Naive thymus-derived CD4-positive, alpha-beta T cell (primary cell): ENCODE results near the gene VPS26A. TPM values are rescaled to one million over a fixed set of nuclear protein-coding genes. Genes with fewer than 3 reads are reported as not detected.

Source experiments
- ATAC-seq: fragments of 150-1000 bp; cut with Tn5 transposase; 2 replicates; pipeline ENCODE4 v1.10.0; 2021; ENCODE audit warnings: mild to moderate bottlenecking, moderate library complexity
- CTCF ChIA-PET: fragments of 350-600 bp; sonication (Branson Sonifier 250); formaldehyde crosslinking; loops from one replicate; lab custom pipeline; 2021; ENCODE audit warnings: antibody characterized with exemption; lab: Charles Lee
- POLR2A ChIA-PET: fragments of 350-600 bp; sonication (Branson Sonifier 250); formaldehyde crosslinking; loops from one replicate; lab custom pipeline; 2021; ENCODE audit warnings: antibody characterized with exemption, inconsistent platforms; lab: Charles Lee
- DNase-seq, 9 donors: peaks; one replicate each; pipeline versions ENCODE4 v3.0.0 to v3.0.0-alpha.2; 2020 to 2022; ENCODE audit warnings: mixed read lengths in 1 of 9
- H3K27ac ChIP-seq: one replicate; pipeline ENCODE4 v1.7.0; 2013; ENCODE audit warnings: mild to moderate bottlenecking, low read depth, low read length, moderate library complexity
- H3K27me3 ChIP-seq, 2 donors: one replicate each; pipeline ENCODE4 v1.7.0; 2013; ENCODE audit warnings: low read length in 2 of 2, mild to moderate bottlenecking in 2 of 2, moderate library complexity in 2 of 2; ENCODE audit not compliant: control insufficient read depth in 2 of 2, insufficient read depth in 2 of 2
- H3K36me3 ChIP-seq, 3 experiments: 1 replicate in 2 of 3; 2 replicates in 1 of 3; pipeline ENCODE4 v1.7.0; 2013; ENCODE audit warnings: low read length in 3 of 3, mild to moderate bottlenecking in 3 of 3, moderate library complexity in 1 of 3; ENCODE audit not compliant: insufficient read depth in 3 of 3, control insufficient read depth in 2 of 3
- H3K4me1 ChIP-seq, 2 donors: one replicate each; pipeline ENCODE4 v1.7.0; 2013; ENCODE audit warnings: low read length in 2 of 2, mild to moderate bottlenecking in 2 of 2, moderate library complexity in 1 of 2; ENCODE audit not compliant: control insufficient read depth in 2 of 2, insufficient read depth in 2 of 2
- H3K4me3 ChIP-seq: 2 replicates; pipeline ENCODE4 v1.7.0; 2013; ENCODE audit warnings: mild to moderate bottlenecking, low read length
- H3K9me3 ChIP-seq, 3 experiments: 1 replicate in 2 of 3; 2 replicates in 1 of 3; pipeline ENCODE4 v1.7.0; 2013; ENCODE audit warnings: low read length in 3 of 3; ENCODE audit not compliant: control insufficient read depth in 2 of 3
- H3K27ac Mint-ChIP-seq, 9 donors: one replicate each; pipeline ENCODE4 v1.8.0; 2020 to 2022; ENCODE audit warnings: mixed read lengths in 9 of 9, mild to moderate bottlenecking in 8 of 9, moderate library complexity in 5 of 9, inconsistent platforms in 2 of 9
- H3K27me3 Mint-ChIP-seq, 5 donors: one replicate each; pipeline ENCODE4 v1.8.0; 2021 to 2022; ENCODE audit warnings: mixed read lengths in 5 of 5, mild to moderate bottlenecking in 1 of 5
- H3K36me3 Mint-ChIP-seq, 5 donors: one replicate each; pipeline ENCODE4 v1.8.0; 2020 to 2022; ENCODE audit warnings: mixed read lengths in 5 of 5, mild to moderate bottlenecking in 3 of 5, inconsistent platforms in 1 of 5
- H3K4me1 Mint-ChIP-seq, 7 donors: one replicate each; pipeline ENCODE4 v1.8.0; 2020 to 2022; ENCODE audit warnings: mixed read lengths in 7 of 7, mild to moderate bottlenecking in 3 of 7, inconsistent platforms in 1 of 7
- H3K4me3 Mint-ChIP-seq, 10 donors: one replicate each; pipeline ENCODE4 v1.8.0; 2020 to 2022; ENCODE audit warnings: mild to moderate bottlenecking in 10 of 10, mixed read lengths in 10 of 10, moderate library complexity in 6 of 10, inconsistent platforms in 2 of 10
- H3K9me3 Mint-ChIP-seq, 11 donors: one replicate each; pipeline ENCODE4 v1.8.0; 2020 to 2022; ENCODE audit warnings: mixed read lengths in 11 of 11, mild to moderate bottlenecking in 4 of 11, inconsistent platforms in 1 of 11, moderate library complexity in 1 of 11
- intact Hi-C, 2 donors: fragments of 100-400 bp; cut with micrococcal nuclease; formaldehyde crosslinking; loops; one replicate each; pipeline ENCODE4 v1.15.1; 2023
- polyA plus RNA-seq, 2 donors: library from polyadenylated mRNA; unstranded; fragments of 300-500 nt; fragmentation: Illumina TruSeq; gene quantifications; one replicate each; pipeline ENCODE4 v1.2.3, GENCODE V29; 2021
- total RNA-seq, 6 experiments: library from RNA in 5 of 6; stranded (reverse) in 5 of 6; gene quantifications; 1 replicate in 5 of 6; 2 replicates in 1 of 6; pipeline ENCODE4 v1.2.3 and lab custom pipeline; 2021 to 2026

VPS26A gene
- total and polyA plus RNA-seq, 7 experiments from 2014 or later: 25.5 to 35.0 (median 29.1) TPM

DNA sequence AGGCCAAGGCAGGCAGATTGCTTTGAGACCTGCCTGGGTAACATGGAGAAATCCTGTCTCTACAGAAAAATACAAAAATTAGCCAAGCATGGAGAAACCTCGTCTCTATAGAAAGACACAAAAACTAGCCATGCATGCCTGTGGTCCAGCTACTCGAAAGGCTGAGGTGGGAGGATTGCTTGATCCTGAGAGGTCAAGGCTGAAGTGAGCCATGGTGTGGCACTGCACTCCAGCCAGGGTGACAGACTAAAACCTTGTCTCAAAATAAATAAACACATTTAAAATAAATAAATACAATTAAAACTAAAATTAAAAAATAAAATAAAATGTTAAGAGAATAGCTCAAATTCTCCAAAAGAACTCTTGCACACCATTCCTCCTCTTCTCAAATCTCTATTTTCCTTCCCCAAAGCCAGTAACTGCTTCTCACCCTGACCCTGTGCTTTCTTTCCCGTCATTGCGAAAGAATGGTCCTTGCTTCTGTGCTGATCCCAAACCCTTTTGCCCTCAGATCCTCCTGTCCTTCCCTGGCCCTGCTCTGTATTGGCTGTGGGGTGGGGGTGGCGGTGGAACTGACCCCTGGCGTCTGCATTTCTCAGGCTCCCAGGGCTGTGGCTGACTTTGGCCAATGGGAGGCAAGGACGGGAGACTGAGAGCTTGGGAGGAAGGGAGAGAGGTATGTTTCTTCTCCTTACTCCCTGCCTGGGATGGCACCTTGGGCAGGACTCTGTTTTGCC lies 23.7 kb upstream of the VPS26A start:
- CTCF ChIA-PET: interaction anchor here (0.6 to 1.2 kb wide), 3 partner anchors 94 to 130 kb away, joined by 3 to 5 read pairs (median 3); no protein-coding TSS in a partner anchor
- H3K9me3 Mint-ChIP-seq: peaks cover 0 to 5% (median 0%) of the 10 kb centered on the region in 11 donors
- Histone ChIP-seq H3K4me3 (no peak overlapping the region), H3K27ac (no peak overlapping the region), H3K9me3 (no peaks in the 10 kb centered on the region), H3K27me3 (no peaks in the 10 kb centered on the region), H3K36me3 (peaks cover 7 to 40% (median 31%) of the 10 kb centered on the region in 3 experiments), H3K4me1 (peaks cover 0 to 15% of the 10 kb centered on the region in 2 donors)
- peaks cover 6 to 46% (median 35%) of the 10 kb centered on the region in 5 donors for H3K36me3 Mint-ChIP-seq
- POLR2A ChIA-PET: interaction anchor here (1.5 kb wide), 1 partner anchor 73 kb away, joined by 3 read pairs; no protein-coding TSS in a partner anchor
- H3K27me3 Mint-ChIP-seq: no peaks in the 10 kb centered on the region
- H3K27ac Mint-ChIP-seq: peak overlapping the region in 2 of 9 donors; percentile 21 to 38
- intact Hi-C loops: no loop called here
- H3K4me3 Mint-ChIP-seq: no peak overlapping the region
- ATAC-seq (peak; percentile 2), DNase-seq (no peak)
- peaks cover 26 to 45% (median 33%) of the 10 kb centered on the region in 7 donors for H3K4me1 Mint-ChIP-seq

DNA sequence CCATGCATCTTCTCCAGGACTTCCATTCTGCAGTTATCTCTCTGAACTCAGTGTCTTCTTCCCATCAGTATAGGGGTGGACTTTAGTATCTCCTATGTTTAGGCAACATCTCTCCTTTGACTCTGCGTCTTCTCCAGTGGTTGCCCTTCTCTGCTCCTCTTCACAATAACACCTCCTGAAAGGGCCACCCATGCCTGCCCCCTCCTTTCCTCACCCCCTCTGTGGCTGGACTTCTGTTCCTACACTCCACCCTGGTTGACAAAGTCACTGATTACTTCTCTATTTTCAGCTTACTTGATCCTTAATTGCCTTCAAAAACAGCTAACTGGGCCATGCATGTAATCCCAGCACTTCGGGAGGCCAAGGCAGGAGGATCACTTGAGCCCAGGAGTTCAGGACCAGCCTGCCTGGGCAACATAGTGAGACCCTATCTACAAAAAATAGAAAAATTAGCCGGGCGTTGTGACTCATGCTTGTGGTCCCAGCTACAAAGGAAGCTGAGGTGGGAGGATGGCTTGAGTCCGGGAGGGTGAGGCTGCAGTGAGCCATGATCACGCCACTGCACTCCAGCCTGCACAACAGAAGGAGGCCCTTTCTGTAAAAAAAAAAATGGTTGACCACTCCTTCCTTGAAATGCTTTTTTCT lies 22.4 kb upstream of the VPS26A start:
- CTCF ChIA-PET: interaction anchor here (1.2 kb wide), 1 partner anchor 9 kb away, joined by 3 read pairs; no protein-coding TSS in a partner anchor

DNA sequence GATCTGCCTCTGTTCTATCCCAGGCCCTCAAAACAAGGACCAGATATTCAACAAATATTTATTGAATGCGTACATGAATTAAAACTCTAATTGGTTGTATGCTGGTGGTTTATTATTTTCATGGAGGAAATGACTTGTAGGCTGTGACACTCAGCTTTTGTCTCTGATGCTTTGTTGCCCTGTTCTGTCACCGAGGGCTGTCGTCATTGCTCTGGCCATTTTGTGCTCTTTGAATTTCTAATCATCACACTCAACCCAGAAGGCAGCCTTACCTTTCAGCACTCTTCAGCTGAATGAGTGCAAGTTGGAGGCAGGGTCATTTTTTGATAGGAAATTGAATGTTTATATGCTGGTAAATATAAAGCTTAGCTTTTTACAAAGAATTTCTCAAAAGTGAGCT lies 21.5 kb upstream of the VPS26A start:
- Histone ChIP-seq H3K36me3 (peaks cover 7 to 42% (median 35%) of the 10 kb centered on the region in 3 experiments), H3K4me1 (peaks cover 0 to 15% of the 10 kb centered on the region in 2 donors), H3K9me3 (no peaks in the 10 kb centered on the region), H3K27me3 (no peaks in the 10 kb centered on the region), H3K27ac (no peak overlapping the region), H3K4me3 (no peak overlapping the region)
- peaks cover 24 to 38% (median 29%) of the 10 kb centered on the region in 7 donors for H3K4me1 Mint-ChIP-seq
- H3K27ac Mint-ChIP-seq: peak overlapping the region in 7 of 9 donors; percentile 5 to 82 (median 55)
- ChIA-PET POLR2A (interaction anchor here (0.5 kb wide), 1 partner anchor 376 kb away, joined by 3 read pairs; no protein-coding TSS in a partner anchor), CTCF (no interaction called here)
- H3K27me3 Mint-ChIP-seq: no peaks in the 10 kb centered on the region
- ATAC-seq (no peak), DNase-seq (no peak)
- peak overlapping the region in 3 of 10 donors; percentile 12 to 39 (median 30) for H3K4me3 Mint-ChIP-seq
- H3K9me3 Mint-ChIP-seq: peaks cover 0 to 5% (median 0%) of the 10 kb centered on the region in 11 donors
- intact Hi-C loops: no loop called here
- peaks cover 8 to 48% (median 36%) of the 10 kb centered on the region in 5 donors for H3K36me3 Mint-ChIP-seq

More for the DNA sequence above, 22.4 kb upstream of the VPS26A start:
- Histone ChIP-seq H3K9me3 (no peaks in the 10 kb centered on the region), H3K4me3 (no peak overlapping the region), H3K27ac (no peak overlapping the region), H3K4me1 (peaks cover 0 to 15% of the 10 kb centered on the region in 2 donors), H3K36me3 (peaks cover 7 to 42% (median 35%) of the 10 kb centered on the region in 3 experiments), H3K27me3 (no peaks in the 10 kb centered on the region)
- H3K27ac Mint-ChIP-seq: peak overlapping the region in 8 of 9 donors; percentile 40 to 82 (median 70)
- H3K27me3 Mint-ChIP-seq: no peaks in the 10 kb centered on the region
- DNase-seq (no peak), ATAC-seq (peak; percentile 42)
- POLR2A ChIA-PET: interaction anchor here (0.5 kb wide), 1 partner anchor 375 kb away, joined by 3 read pairs; no protein-coding TSS in a partner anchor
- H3K36me3 Mint-ChIP-seq: peaks cover 8 to 48% (median 36%) of the 10 kb centered on the region in 5 donors
- peaks cover 24 to 38% (median 31%) of the 10 kb centered on the region in 7 donors for H3K4me1 Mint-ChIP-seq
- peak overlapping the region in 3 of 10 donors; percentile 22 to 47 (median 32) for H3K4me3 Mint-ChIP-seq
- intact Hi-C loops: no loop called here
- H3K9me3 Mint-ChIP-seq: peaks cover 0 to 5% (median 0%) of the 10 kb centered on the region in 11 donors

DNA sequence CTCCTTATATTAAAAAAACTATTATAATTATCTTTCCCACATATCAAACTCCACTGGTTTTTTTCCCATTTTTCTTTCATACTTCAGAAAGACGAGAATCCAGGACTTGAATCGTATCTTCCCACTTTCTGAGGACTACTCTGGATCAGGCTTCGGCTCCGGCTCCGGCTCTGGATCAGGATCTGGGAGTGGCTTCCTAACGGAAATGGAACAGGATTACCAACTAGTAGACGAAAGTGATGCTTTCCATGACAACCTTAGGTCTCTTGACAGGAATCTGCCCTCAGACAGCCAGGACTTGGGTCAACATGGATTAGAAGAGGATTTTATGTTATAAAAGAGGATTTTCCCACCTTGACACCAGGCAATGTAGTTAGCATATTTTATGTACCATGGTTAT lies 20.2 kb upstream of the VPS26A start:
- Mint-ChIP-seq H3K27ac (peak overlapping the region in 2 of 9 donors; percentile 25 to 34), H3K36me3 (peaks cover 8 to 40% (median 29%) of the 10 kb centered on the region in 5 donors), H3K9me3 (peaks cover 0 to 5% (median 0%) of the 10 kb centered on the region in 11 donors), H3K4me3 (no peak overlapping the region), H3K4me1 (peaks cover 17 to 31% (median 22%) of the 10 kb centered on the region in 7 donors), H3K27me3 (no peaks in the 10 kb centered on the region)
- DNase-seq (no peak), ATAC-seq (no peak)
- Histone ChIP-seq H3K27me3 (no peaks in the 10 kb centered on the region), H3K36me3 (peaks cover 7 to 32% (median 27%) of the 10 kb centered on the region in 3 experiments), H3K27ac (no peak overlapping the region), H3K9me3 (no peaks in the 10 kb centered on the region), H3K4me1 (peaks cover 0 to 15% of the 10 kb centered on the region in 2 donors), H3K4me3 (no peak overlapping the region)
- ChIA-PET POLR2A (no interaction called here), CTCF (no interaction called here)
- intact Hi-C loops: no loop called here

DNA sequence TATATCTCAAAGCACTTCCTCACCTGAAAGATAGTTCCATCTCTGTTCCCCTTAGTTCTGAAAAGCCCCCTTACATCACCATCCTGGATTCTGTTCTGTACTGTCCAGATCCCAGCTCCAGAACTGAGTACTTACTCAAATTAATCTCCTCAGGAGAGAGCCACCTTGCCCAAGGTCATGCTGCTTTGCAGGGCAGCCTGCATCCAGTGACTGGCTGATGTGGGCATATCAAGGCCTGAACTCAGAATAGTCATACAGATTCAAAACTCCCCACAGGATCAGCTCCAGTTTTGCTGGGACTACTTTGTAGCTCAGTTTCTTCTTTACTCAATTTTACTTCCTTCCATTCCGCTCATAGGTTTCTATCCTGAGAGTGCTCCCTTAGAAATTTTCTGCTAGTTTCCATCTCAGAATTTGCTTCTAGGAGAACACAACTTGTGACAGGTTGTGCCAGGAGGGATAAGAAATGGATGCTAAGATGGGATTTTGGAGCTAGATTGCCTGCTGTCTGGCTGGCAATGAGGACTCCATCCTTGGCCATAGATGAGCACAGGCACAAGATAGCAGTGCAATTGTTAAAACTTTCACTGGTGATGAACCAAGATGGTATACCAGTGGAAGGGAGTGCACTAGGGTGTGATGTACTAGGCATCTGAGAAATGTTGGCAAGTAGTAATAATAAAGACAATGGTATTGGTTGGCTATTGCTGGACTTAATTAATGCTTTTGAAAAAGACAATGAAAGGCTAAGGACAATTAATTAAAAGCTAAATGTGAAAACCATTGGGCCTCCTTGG lies 18.8 kb upstream of the VPS26A start:
- Histone ChIP-seq H3K9me3 (no peaks in the 10 kb centered on the region), H3K4me1 (peaks cover 0 to 10% of the 10 kb centered on the region in 2 donors), H3K27me3 (no peaks in the 10 kb centered on the region), H3K27ac (no peak overlapping the region), H3K36me3 (peaks cover 0 to 19% (median 18%) of the 10 kb centered on the region in 3 experiments), H3K4me3 (no peak overlapping the region)
- DNase-seq: no peak
- Mint-ChIP-seq H3K36me3 (peaks cover 8 to 35% (median 29%) of the 10 kb centered on the region in 5 donors), H3K4me1 (peaks cover 17 to 26% (median 22%) of the 10 kb centered on the region in 7 donors), H3K9me3 (peaks cover 0 to 5% (median 0%) of the 10 kb centered on the region in 11 donors), H3K27me3 (no peaks in the 10 kb centered on the region), H3K4me3 (no peak overlapping the region), H3K27ac (peak overlapping the region in 5 of 9 donors; percentile 8 to 83 (median 57))
- CTCF ChIA-PET: interaction anchor here (0.7 to 0.9 kb wide), 2 partner anchors 12 to 45 kb away, joined by 3 to 4 read pairs; no protein-coding TSS in a partner anchor
- POLR2A ChIA-PET: no interaction called here
- intact Hi-C loops: no loop called here
- peak; percentile 25 for ATAC-seq

DNA sequence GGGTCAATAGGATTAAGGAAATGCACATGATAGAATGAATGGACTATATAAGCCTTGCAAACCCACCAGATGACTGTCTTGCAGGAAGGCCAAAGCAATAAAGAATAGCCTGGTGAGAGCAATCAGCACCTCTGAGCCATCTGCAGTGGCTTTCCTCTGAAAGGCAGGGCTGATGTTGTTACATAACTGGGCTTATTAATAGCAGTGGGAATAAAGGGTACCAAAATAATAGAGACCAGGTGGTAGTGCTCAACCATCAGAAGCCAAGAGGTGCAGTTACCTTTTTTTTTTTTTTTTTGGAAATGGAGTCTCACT lies 16.8 kb upstream of the VPS26A start:
- H3K27ac ChIP-seq: no peak overlapping the region
- peak; percentile 25 for ATAC-seq
- H3K4me1 ChIP-seq: no peaks in the 10 kb centered on the region
- peaks cover 8 to 22% (median 21%) of the 10 kb centered on the region in 5 donors for H3K36me3 Mint-ChIP-seq
- no peak for DNase-seq
- intact Hi-C loops: no loop called here
- CTCF ChIA-PET: interaction anchor here (0.6 kb wide), 1 partner anchor 209 kb away, joined by 3 read pairs; no protein-coding TSS in a partner anchor
- H3K36me3 ChIP-seq: peaks cover 0 to 19% (median 14%) of the 10 kb centered on the region in 3 experiments
- peak overlapping the region in 1 of 10 donors; percentile 10 for H3K4me3 Mint-ChIP-seq
- H3K27me3 Mint-ChIP-seq: peaks cover 0 to 10% (median 0%) of the 10 kb centered on the region in 5 donors
- no peak overlapping the region for H3K4me3 ChIP-seq
- H3K27me3 ChIP-seq: no peaks in the 10 kb centered on the region
- peaks cover 0 to 5% (median 0%) of the 10 kb centered on the region in 11 donors for H3K9me3 Mint-ChIP-seq
- POLR2A ChIA-PET: no interaction called here
- peak overlapping the region in 4 of 9 donors; percentile 26 to 53 (median 46) for H3K27ac Mint-ChIP-seq
- H3K9me3 ChIP-seq: no peaks in the 10 kb centered on the region
- H3K4me1 Mint-ChIP-seq: peaks cover 5 to 8% (median 6%) of the 10 kb centered on the region in 7 donors
